Small intestine (tissue), 16 donors: ENCODE results near the gene CD7. TPM values are rescaled to one million over a fixed set of nuclear protein-coding genes. Genes with fewer than 3 reads are reported as not detected.
A peak's percentile ranks its signal among the peaks of the same experiment; 100 is the strongest.
"Not testable (repeated sequence)": the region's sequence is repeated elsewhere in the genome, so short reads cannot be mapped to it uniquely, and the experiment has no call there.

ENCODE experiments used
- DNase-seq, 2 donors: peaks; one replicate each; pipeline versions ENCODE4 v3.0.0 to v3.0.0-alpha.2; 2013
- FAIRE-seq: peaks from 2 replicates; lab custom pipeline; 2012; peaks lifted over from hg19 to GRCh38; lab: Jason Lieb, UNC
- H3K27ac ChIP-seq, 3 donors: one replicate each; pipeline ENCODE4 v1.5.1; 2013; ENCODE audit warnings: low read length in 2 of 3, mild to moderate bottlenecking in 2 of 3, control low read depth in 1 of 3, inconsistent platforms in 1 of 3, low read depth in 1 of 3, moderate library complexity in 1 of 3
- H3K27me3 ChIP-seq, 3 donors: one replicate each; pipeline ENCODE4 v1.6.1; 2013; ENCODE audit warnings: low read length in 3 of 3, inconsistent platforms in 1 of 3; ENCODE audit not compliant: control insufficient read depth in 3 of 3, insufficient read depth in 3 of 3
- H3K36me3 ChIP-seq, 3 donors: one replicate each; pipeline ENCODE4 v1.6.1; 2013; ENCODE audit warnings: low read length in 3 of 3, inconsistent platforms in 1 of 3, low read depth in 1 of 3, mild to moderate bottlenecking in 1 of 3, moderate library complexity in 1 of 3; ENCODE audit not compliant: control insufficient read depth in 3 of 3, insufficient read depth in 2 of 3
- H3K4me1 ChIP-seq, 3 donors: one replicate each; pipeline ENCODE4 v1.6.1; 2013; ENCODE audit warnings: low read length in 2 of 3, inconsistent platforms in 1 of 3, low read depth in 1 of 3, mild to moderate bottlenecking in 1 of 3, moderate library complexity in 1 of 3; ENCODE audit not compliant: control insufficient read depth in 3 of 3, insufficient read depth in 2 of 3
- H3K4me3 ChIP-seq, 3 donors: one replicate each; pipeline ENCODE4 v1.5.1; 2013; ENCODE audit warnings: low read length in 3 of 3, control low read depth in 1 of 3, inconsistent platforms in 1 of 3, low read depth in 1 of 3, mild to moderate bottlenecking in 1 of 3, moderate library complexity in 1 of 3
- H3K9me3 ChIP-seq, 2 donors: one replicate each; pipeline ENCODE4 v1.6.1; 2013; ENCODE audit warnings: low read depth in 1 of 2, low read length in 1 of 2; ENCODE audit not compliant: control insufficient read depth in 2 of 2, insufficient read depth in 1 of 2
- WGBS, 3 donors: extraction: QIAGEN DNeasy Blood & Tissue Kit; methylation state at CpG; one replicate each; pipeline ENCODE4 v1.1.7; 2013; 5-methylcytosine and 5-hydroxymethylcytosine counted together
- long read RNA-seq, 10 donors: transcript quantifications; one replicate each; lab custom pipeline, GENCODE V29; 2026
- polyA plus RNA-seq, 4 donors: library from polyadenylated mRNA; stranded (reverse) in 3 of 4; unstranded in 1 of 4; fragments of 200-250 nt in 3 of 4; fragments of 120-200 nt in 1 of 4; gene quantifications; one replicate each; pipeline versions ENCODE4 v1.2.1 to v1.2.3, GENCODE V29; 2013
- donor health status: healthy with polysubstance abuse.
- donor health status: control.
- donor health status: control.
- donor health status: Bipolar disorder and iron deficiency.
- donor health status: healthy.

Gene CD7
- polyA plus RNA-seq: 10 to 100 TPM in 1 of 4 donors, 1 to 10 TPM in 3; 3.4 to 10.8 (median 7.7) TPM
- long read RNA-seq, donor 1: 0 reads
- long read RNA-seq, donor 2, partial matches to known transcripts: 0 of 3 reads
- long read RNA-seq, donor 2, other reads (novel, unspliced or antisense): 0 of 3 reads
- long read RNA-seq, donor 3, partial matches to known transcripts: 0 of 5 reads
- long read RNA-seq, donor 3, other reads (novel, unspliced or antisense): 0 of 5 reads
- long read RNA-seq, donor 4: 0 reads
- long read RNA-seq, donor 5, partial matches to known transcripts: 0 of 3 reads
- long read RNA-seq, donor 5, other reads (novel, unspliced or antisense): 0 of 3 reads
- long read RNA-seq, donor 6, transcript CD7-201 (4 exons, 1,281 nt): major isoform, 6 of 8 reads
- long read RNA-seq, donor 6, partial matches to known transcripts: 0 of 8 reads
- long read RNA-seq, donor 6, other reads (novel, unspliced or antisense): 0 of 8 reads
- long read RNA-seq, donor 7: 0 reads
- long read RNA-seq, donor 8: 0 reads
- long read RNA-seq, donor 9, partial matches to known transcripts: 0 of 1 reads
- long read RNA-seq, donor 9, other reads (novel, unspliced or antisense): 0 of 1 reads
- long read RNA-seq, donor 10, partial matches to known transcripts: 0 of 2 reads
- long read RNA-seq, donor 10, other reads (novel, unspliced or antisense): 0 of 2 reads

- Histone ChIP-seq H3K36me3 (peaks cover 0 to 7% (median 0%) of the 10 kb centered on the region in 3 donors), H3K9me3 (peaks cover 0 to 3% of the 10 kb centered on the region in 2 donors), H3K4me1 (peaks cover 0 to 33% (median 0%) of the 10 kb centered on the region in 3 donors), H3K27ac (peak within 1 kb of the TSS in 2 of 3 donors; percentile 27 to 66), H3K27me3 (peaks cover 0 to 3% (median 0%) of the 10 kb centered on the region in 3 donors), H3K4me3 (peak within 1 kb of the TSS; percentile 1 to 51 (median 27))
- 70 to 79% (median 75%) methylated on average over 25 to 26 of the region's 26 CpGs for WGBS, 3 donors
- FAIRE-seq (no peak), DNase-seq (peak in 1 of 2 donors; percentile 51)
These were observed at the start of gene CD7 for GRCh38 chr17:82317394-82318168. TSS of gene CD7 (minus strand) at chr17:82317608. CDS start at chr17:82317495, 113 bp downstream.

- no peak overlapping the region for H3K4me3 ChIP-seq
- WGBS, 3 donors: 18 to 60% (median 40%) methylated on average over 7 of the region's 7 CpGs
- H3K27me3 ChIP-seq: peaks cover 6 to 21% (median 7%) of the 10 kb centered on the region in 3 donors
- H3K36me3 ChIP-seq: no peaks in the 10 kb centered on the region
- no peak for FAIRE-seq
- no peaks in the 10 kb centered on the region for H3K9me3 ChIP-seq
- H3K27ac ChIP-seq: no peak overlapping the region
- peaks cover 0 to 15% (median 3%) of the 10 kb centered on the region in 3 donors for H3K4me1 ChIP-seq
- peak; percentile 60 to 63 for DNase-seq
These were observed 49.3 kb upstream of the CD7 start for GRCh38 chr17:82366749-82367148.

- no peaks in the 10 kb centered on the region for H3K9me3 ChIP-seq
- no peak for DNase-seq
- no peak overlapping the region for H3K4me3 ChIP-seq
- no peak for FAIRE-seq
- peaks cover 0 to 14% (median 3%) of the 10 kb centered on the region in 3 donors for H3K27me3 ChIP-seq
- no peak overlapping the region for H3K27ac ChIP-seq
- WGBS, 3 donors: 77 to 79% (median 77%) methylated on average over 6 of the region's 6 CpGs
- no peaks in the 10 kb centered on the region for H3K36me3 ChIP-seq
- peaks cover 0 to 9% (median 0%) of the 10 kb centered on the region in 3 donors for H3K4me1 ChIP-seq
These were observed 48.3 kb upstream of the CD7 start for GRCh38 chr17:82365606-82366295.

GRCh38 chr17:82361885-82362633 is 44.7 kb upstream of the CD7 start:
- WGBS, 3 donors: 88 to 93% (median 92%) methylated on average over 6 of the region's 6 CpGs
- Histone ChIP-seq H3K4me3 (no peak overlapping the region), H3K27me3 (peaks cover 0 to 13% (median 6%) of the 10 kb centered on the region in 3 donors), H3K4me1 (peaks cover 0 to 6% (median 0%) of the 10 kb centered on the region in 3 donors), H3K9me3 (no peaks in the 10 kb centered on the region), H3K36me3 (no peaks in the 10 kb centered on the region), H3K27ac (no peak overlapping the region)
- DNase-seq: no peak
- no peak for FAIRE-seq

GRCh38 chr17:82359451-82360074 is 42.2 kb upstream of the CD7 start:
- not testable (repeated sequence) for H3K4me3 ChIP-seq, H3K4me1 ChIP-seq, FAIRE-seq, H3K27ac ChIP-seq, DNase-seq, H3K9me3 ChIP-seq, H3K36me3 ChIP-seq
- 71 to 81% (median 76%) methylated on average over 1 of the region's 1 CpG for WGBS, 3 donors
- peaks cover 0 to 22% (median 6%) of the 10 kb centered on the region in 3 donors for H3K27me3 ChIP-seq

- Histone ChIP-seq H3K36me3 (no peaks in the 10 kb centered on the region), H3K9me3 (no peaks in the 10 kb centered on the region), H3K4me1 (no peaks in the 10 kb centered on the region), H3K27ac (no peak within 1 kb of the TSS), H3K27me3 (peaks cover 0 to 22% (median 6%) of the 10 kb centered on the region in 3 donors), H3K4me3 (no peak within 1 kb of the TSS)
- WGBS, 3 donors: 60 to 68% (median 64%) methylated on average over 21 of the region's 21 CpGs
- DNase-seq: no peak
- FAIRE-seq: no peak
These were observed 41.3 kb upstream of the CD7 start, which contains the start of gene TEX19 for GRCh38 chr17:82358465-82359350. TSS of gene TEX19 (plus strand) at chr17:82359247. CDS start at chr17:82362151, 2,904 bp downstream.
